Retinal pigment epithelial cell (primary cell): ENCODE data around the gene EFCAB5.
"Not testable (repeated sequence)": the region's sequence is repeated elsewhere in the genome, so short reads cannot be mapped to it uniquely, and the experiment has no call there.

Experiments used
- DNase-seq: peaks from one replicate; pipeline ENCODE4 v3.0.0-alpha.2; 2010; ENCODE audit warnings: low read depth
- H3K4me3 ChIP-seq: 2 replicates; pipeline ENCODE4 v1.5.1; 2011; ENCODE audit warnings: mild to moderate bottlenecking, low read length, control low read depth, moderate library complexity
- TF ChIP-seq, protein P1 (sequence below): conservative IDR thresholded peaks from 2 replicates; pipeline ENCODE4 v1.5.1; 2011; ENCODE audit warnings: low read depth, low read length, control low read depth, inconsistent platforms

EFCAB5 gene

GRCh38 chr17:29941334-29941733 lies at the start of gene EFCAB5:
Gene EFCAB5 (plus strand): TSS chr17:29941634. CDS start chr17:29941797, 163 bp downstream.
- TF ChIP-seq, protein P1, sequence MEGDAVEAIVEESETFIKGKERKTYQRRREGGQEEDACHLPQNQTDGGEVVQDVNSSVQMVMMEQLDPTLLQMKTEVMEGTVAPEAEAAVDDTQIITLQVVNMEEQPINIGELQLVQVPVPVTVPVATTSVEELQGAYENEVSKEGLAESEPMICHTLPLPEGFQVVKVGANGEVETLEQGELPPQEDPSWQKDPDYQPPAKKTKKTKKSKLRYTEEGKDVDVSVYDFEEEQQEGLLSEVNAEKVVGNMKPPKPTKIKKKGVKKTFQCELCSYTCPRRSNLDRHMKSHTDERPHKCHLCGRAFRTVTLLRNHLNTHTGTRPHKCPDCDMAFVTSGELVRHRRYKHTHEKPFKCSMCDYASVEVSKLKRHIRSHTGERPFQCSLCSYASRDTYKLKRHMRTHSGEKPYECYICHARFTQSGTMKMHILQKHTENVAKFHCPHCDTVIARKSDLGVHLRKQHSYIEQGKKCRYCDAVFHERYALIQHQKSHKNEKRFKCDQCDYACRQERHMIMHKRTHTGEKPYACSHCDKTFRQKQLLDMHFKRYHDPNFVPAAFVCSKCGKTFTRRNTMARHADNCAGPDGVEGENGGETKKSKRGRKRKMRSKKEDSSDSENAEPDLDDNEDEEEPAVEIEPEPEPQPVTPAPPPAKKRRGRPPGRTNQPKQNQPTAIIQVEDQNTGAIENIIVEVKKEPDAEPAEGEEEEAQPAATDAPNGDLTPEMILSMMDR = no peak
- no peak for DNase-seq
- no peak within 1 kb of the TSS for H3K4me3 ChIP-seq

DNA sequence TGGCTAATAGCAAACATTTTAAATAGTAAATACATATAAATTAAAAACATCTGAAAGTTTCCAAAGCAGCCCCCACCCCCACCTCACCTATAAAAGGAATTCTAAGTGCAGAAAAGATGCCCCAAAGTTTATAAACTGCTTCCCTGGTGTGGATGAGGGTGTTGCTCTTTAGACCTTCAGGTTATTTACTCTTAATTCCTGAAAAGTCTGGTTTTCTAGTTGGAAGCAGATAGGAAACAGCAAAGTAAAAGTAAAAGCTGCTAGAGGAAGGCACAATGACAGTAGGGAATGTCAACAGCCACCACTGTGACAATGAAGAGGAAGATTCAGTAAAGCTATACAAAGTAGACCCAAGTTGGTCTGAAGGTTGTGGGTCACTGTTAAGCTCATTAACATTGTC lies 49.2 kb upstream of the EFCAB5 start:
- TF ChIP-seq, protein P1 = no peak
- no peak overlapping the region for H3K4me3 ChIP-seq

DNA sequence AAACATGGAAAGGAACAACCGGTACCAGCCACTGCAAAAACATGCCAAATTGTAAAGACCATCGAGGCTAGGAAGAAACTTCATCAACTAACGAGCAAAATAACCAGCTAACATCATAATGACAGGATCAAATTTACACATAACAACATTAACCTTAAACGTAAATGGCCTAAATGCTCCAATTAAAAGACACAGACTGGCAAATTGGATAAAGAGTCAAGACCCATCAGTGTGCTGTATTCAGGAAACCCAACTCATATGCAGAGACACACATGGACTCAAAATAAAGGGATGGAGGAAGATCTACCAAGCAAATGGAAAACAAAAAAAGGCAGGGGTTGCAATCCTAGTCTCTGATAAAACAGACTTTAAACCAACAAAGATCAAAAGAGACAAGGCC lies 44.3 kb upstream of the EFCAB5 start:
- DNase-seq, H3K4me3 ChIP-seq: not testable (repeated sequence)

More for the DNA sequence above, 49.2 kb upstream of the EFCAB5 start:
- no peak for DNase-seq

DNA sequence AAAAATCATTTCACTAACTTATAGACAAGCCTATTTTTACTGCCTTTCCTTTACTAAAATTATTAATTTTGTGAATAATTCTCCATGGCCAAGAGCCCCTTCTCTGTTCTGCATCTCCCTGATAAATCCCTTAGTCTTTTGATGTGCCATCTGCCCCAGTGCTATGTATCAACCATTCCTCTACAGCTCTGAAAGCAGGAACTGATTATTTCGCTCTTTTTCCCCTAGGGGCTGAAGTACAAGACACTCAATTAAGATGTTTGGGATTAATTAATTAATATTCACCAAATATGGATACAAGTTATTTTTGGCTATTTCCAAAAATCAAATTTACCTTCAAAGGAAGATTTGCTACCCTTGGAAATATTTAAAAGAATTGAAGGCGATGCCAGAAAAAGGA lies 38.0 kb upstream of the EFCAB5 start:
- H3K4me3 ChIP-seq = no peak overlapping the region
- TF ChIP-seq, protein P1 = no peak
- no peak for DNase-seq

DNA sequence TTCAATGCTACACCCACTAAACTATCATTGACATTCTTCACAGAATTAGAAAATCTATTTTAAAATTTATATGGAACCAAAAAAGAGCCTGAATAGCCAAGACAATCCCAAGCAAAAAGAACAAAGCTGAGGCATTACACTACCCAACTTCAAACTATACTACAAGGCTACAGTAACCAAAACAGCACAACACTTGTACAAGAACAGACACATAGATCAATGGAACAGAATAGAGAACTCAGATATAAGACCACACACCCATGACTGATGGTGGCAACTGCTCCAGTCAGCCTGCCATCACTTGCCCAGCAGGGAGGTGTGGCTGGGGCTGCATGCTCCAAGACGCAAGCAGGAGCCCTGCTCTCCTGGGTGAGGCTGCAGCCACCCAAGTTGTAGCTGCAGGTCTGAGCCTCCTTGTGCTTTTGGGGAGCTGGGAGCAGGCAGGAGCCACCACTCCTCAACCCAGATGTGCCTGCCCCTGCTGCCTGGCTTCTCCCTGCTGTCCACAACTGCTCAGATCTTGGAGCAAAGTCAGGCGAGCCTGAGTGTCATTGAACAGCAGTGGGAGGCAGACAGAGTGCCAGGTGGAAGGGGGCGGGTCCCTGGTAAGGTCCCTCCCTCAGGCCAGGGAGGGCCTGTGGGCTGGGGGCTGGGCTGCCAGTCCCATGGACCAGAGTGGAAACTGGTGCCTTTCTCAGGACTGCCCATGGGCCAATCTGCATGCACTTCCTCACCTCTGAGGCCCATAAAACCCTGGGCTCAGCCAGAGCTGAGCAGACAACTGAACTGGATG lies 36.2 kb upstream of the EFCAB5 start:
- no peak overlapping the region for H3K4me3 ChIP-seq
- DNase-seq = no peak
- TF ChIP-seq, protein P1 = no peak

- no peak for DNase-seq
- no peak overlapping the region for H3K4me3 ChIP-seq
- TF ChIP-seq, protein P1 = no peak
Measured at GRCh38 chr17:29905879-29906167, 35.6 kb upstream of the EFCAB5 start.

- TF ChIP-seq, protein P1 = no peak
- no peak overlapping the region for H3K4me3 ChIP-seq
Measured at GRCh38 chr17:29906969-29907368, 34.5 kb upstream of the EFCAB5 start.

More at GRCh38 chr17:29906969-29907368, 34.5 kb upstream of the EFCAB5 start:
- no peak for DNase-seq
